Spinal cord (tissue), 10 donors: ENCODE results near the gene NDUFV2. TPM values are rescaled to one million over a fixed set of nuclear protein-coding genes. Genes with fewer than 3 reads are reported as not detected.

Experiments used
- DNase-seq, 6 donors: peaks; one replicate each; pipeline versions ENCODE4 v3.0.0 to v3.0.0-alpha.2; 2013 to 2015; ENCODE audit warnings: low spot score in 6 of 6, low read depth in 4 of 6
- H3K27ac ChIP-seq: one replicate; pipeline ENCODE4 v1.5.1; 2013; ENCODE audit warnings: low read depth, low read length, control low read depth
- H3K27me3 ChIP-seq: one replicate; pipeline ENCODE4 v1.6.1; 2013; ENCODE audit warnings: low read length; ENCODE audit not compliant: control insufficient read depth, insufficient read depth
- H3K36me3 ChIP-seq: one replicate; pipeline ENCODE4 v1.6.1; 2013; ENCODE audit warnings: low read length; ENCODE audit not compliant: control insufficient read depth, insufficient read depth
- H3K4me1 ChIP-seq: one replicate; pipeline ENCODE4 v1.6.1; 2013; ENCODE audit warnings: low read length; ENCODE audit not compliant: control insufficient read depth, insufficient read depth
- H3K4me3 ChIP-seq: one replicate; pipeline ENCODE4 v1.5.1; 2013; ENCODE audit warnings: low read depth, low read length, control low read depth
- H3K9me3 ChIP-seq: one replicate; pipeline ENCODE4 v1.6.1; 2013; ENCODE audit warnings: low read length; ENCODE audit not compliant: control insufficient read depth, insufficient read depth
- WGBS: methylation state at CpG from one replicate; pipeline ENCODE4 v1.1.5; 2013; ENCODE audit warnings: missing lambda C conversion rate; ENCODE audit not compliant: insufficient coverage; 5-methylcytosine and 5-hydroxymethylcytosine counted together
- polyA plus RNA-seq, 2 donors: library from polyadenylated mRNA; unstranded; fragments of 120-200 nt; gene quantifications; one replicate each; pipeline ENCODE4 v1.2.1, GENCODE V29; 2013; ENCODE audit not compliant: insufficient read length in 2 of 2
- total RNA-seq, 2 donors: library from RNA; depleted of rRNA in 1 of 2; stranded (reverse); fragments of 120-200 nt in 1 of 2; fragments of >200 nt in 1 of 2; gene quantifications; one replicate each; pipeline versions ENCODE4 v1.2.3 to v1.2.4, GENCODE V29; 2013 to 2014
- donor health status: healthy.

The NDUFV2 gene
- total and polyA plus RNA-seq, 4 donors = 108 to 157 (median 137) TPM

- H3K27me3 ChIP-seq = no peaks in the 10 kb centered on the region
- H3K36me3 ChIP-seq = no peaks in the 10 kb centered on the region
- no peak overlapping the region for H3K4me3 ChIP-seq
- no peaks in the 10 kb centered on the region for H3K9me3 ChIP-seq
- no CpG with 5 or more reads among the region's 3 CpGs for WGBS
- no peaks in the 10 kb centered on the region for H3K4me1 ChIP-seq
- DNase-seq = no peak
- no peak overlapping the region for H3K27ac ChIP-seq
These were observed 6.5 kb upstream of the NDUFV2 start for GRCh38 chr18:9096007-9096371.

- Histone ChIP-seq H3K9me3 (no peaks in the 10 kb centered on the region), H3K27ac (no peak overlapping the region), H3K4me1 (no peaks in the 10 kb centered on the region), H3K4me3 (no peak overlapping the region), H3K27me3 (no peaks in the 10 kb centered on the region), H3K36me3 (no peaks in the 10 kb centered on the region)
- no CpG with 5 or more reads among the region's 2 CpGs for WGBS
- no peak for DNase-seq
These were observed 5.8 kb upstream of the NDUFV2 start for GRCh38 chr18:9096685-9097084.

GRCh38 chr18:9097349-9097748, 5.2 kb upstream of the NDUFV2 start:
- no peaks in the 10 kb centered on the region for H3K27me3 ChIP-seq
- H3K4me1 ChIP-seq = no peaks in the 10 kb centered on the region
- H3K9me3 ChIP-seq = no peaks in the 10 kb centered on the region
- H3K27ac ChIP-seq = no peak overlapping the region
- DNase-seq = no peak
- H3K4me3 ChIP-seq = no peak overlapping the region
- no peaks in the 10 kb centered on the region for H3K36me3 ChIP-seq
- no CpG with 5 or more reads among the region's 2 CpGs for WGBS

GRCh38 chr18:9100796-9101195, 1.7 kb upstream of the NDUFV2 start:
- H3K9me3 ChIP-seq = no peaks in the 10 kb centered on the region
- no peak overlapping the region for H3K4me3 ChIP-seq
- H3K27ac ChIP-seq = no peak overlapping the region
- H3K4me1 ChIP-seq = no peaks in the 10 kb centered on the region
- no peak for DNase-seq
- H3K27me3 ChIP-seq = no peaks in the 10 kb centered on the region
- no peaks in the 10 kb centered on the region for H3K36me3 ChIP-seq
- WGBS = no CpG with 5 or more reads among the region's 3 CpGs

- peak in 4 of 6 donors; percentile 11 to 62 (median 41) for DNase-seq
- Histone ChIP-seq H3K27me3 (no peaks in the 10 kb centered on the region), H3K36me3 (no peaks in the 10 kb centered on the region), H3K4me1 (no peaks in the 10 kb centered on the region), H3K27ac (peak overlapping the region; percentile 89), H3K4me3 (peak overlapping the region; percentile 85), H3K9me3 (no peaks in the 10 kb centered on the region)
- WGBS = 2% methylated on average over 12 of the region's 17 CpGs
These were observed 580 bp upstream of the NDUFV2 start for GRCh38 chr18:9101730-9102507.

- no peaks in the 10 kb centered on the region for H3K9me3 ChIP-seq
- 20% methylated on average over 1 of the region's 4 CpGs for WGBS
- H3K27me3 ChIP-seq = no peaks in the 10 kb centered on the region
- no peaks in the 10 kb centered on the region for H3K36me3 ChIP-seq
- H3K4me1 ChIP-seq = no peaks in the 10 kb centered on the region
- H3K4me3 ChIP-seq = peak overlapping the region; percentile 85
- peak overlapping the region; percentile 97 for H3K27ac ChIP-seq
- peak in 3 of 6 donors; percentile 22 to 59 (median 34) for DNase-seq
These were observed 926 bp downstream of the NDUFV2 start for GRCh38 chr18:9103376-9103873.

GRCh38 chr18:9104244-9104901, 1.9 kb downstream of the NDUFV2 start:
- 44% methylated on average over 2 of the region's 5 CpGs for WGBS
- no peak for DNase-seq
- peak overlapping the region; percentile 85 for H3K4me3 ChIP-seq
- H3K4me1 ChIP-seq = no peaks in the 10 kb centered on the region
- no peak overlapping the region for H3K27ac ChIP-seq
- H3K27me3 ChIP-seq = no peaks in the 10 kb centered on the region
- no peaks in the 10 kb centered on the region for H3K36me3 ChIP-seq
- H3K9me3 ChIP-seq = no peaks in the 10 kb centered on the region

- no peak for DNase-seq
- Histone ChIP-seq H3K36me3 (no peaks in the 10 kb centered on the region), H3K4me1 (no peaks in the 10 kb centered on the region), H3K27ac (no peak overlapping the region), H3K4me3 (no peak overlapping the region), H3K9me3 (no peaks in the 10 kb centered on the region), H3K27me3 (no peaks in the 10 kb centered on the region)
- 83% methylated on average over 1 of the region's 3 CpGs for WGBS
These were observed 2.9 kb downstream of the NDUFV2 start for GRCh38 chr18:9105420-9105819.

- Histone ChIP-seq H3K4me3 (no peak overlapping the region), H3K36me3 (no peaks in the 10 kb centered on the region), H3K4me1 (no peaks in the 10 kb centered on the region), H3K27ac (no peak overlapping the region), H3K9me3 (no peaks in the 10 kb centered on the region), H3K27me3 (no peaks in the 10 kb centered on the region)
- DNase-seq = no peak
- no CpG with 5 or more reads among the region's 1 CpG for whole genome bisulfite sequencing
These were observed 3.6 kb downstream of the NDUFV2 start for GRCh38 chr18:9106094-9106493.
